BE2C (cell line): Measurements from ENCODE around the gene RTKN.

ENCODE experiments used
- DNase-seq: peaks from one replicate; pipeline ENCODE4 v3.0.0-alpha.2; 2020
- H3K27me3 ChIP-seq: fragments of 250-450 bp; sonication (Bioruptor Pico); 2 replicates; pipeline ENCODE4 v1.5.1; 2020; ENCODE audit warnings: mild to moderate bottlenecking
- H3K36me3 ChIP-seq: fragments of 250-450 bp; sonication (Bioruptor Pico); 2 replicates; pipeline ENCODE4 v1.5.1; 2020; ENCODE audit warnings: mild to moderate bottlenecking
- H3K4me1 ChIP-seq: fragments of 250-450 bp; sonication (Bioruptor Pico); 2 replicates; pipeline ENCODE4 v1.5.1; 2020
- H3K4me3 ChIP-seq: 2 replicates; pipeline ENCODE4 v1.5.1; 2011; ENCODE audit warnings: low read depth, low read length
- H3K9me3 ChIP-seq: fragments of 250-450 bp; sonication (Bioruptor Pico); 2 replicates; pipeline ENCODE4 v1.5.1; 2020
- CTCF ChIP-seq: IDR thresholded peaks from 2 replicates; pipeline ENCODE4 v1.5.1; 2012; ENCODE audit warnings: mild to moderate bottlenecking, low read depth, low read length

RTKN gene

DNA sequence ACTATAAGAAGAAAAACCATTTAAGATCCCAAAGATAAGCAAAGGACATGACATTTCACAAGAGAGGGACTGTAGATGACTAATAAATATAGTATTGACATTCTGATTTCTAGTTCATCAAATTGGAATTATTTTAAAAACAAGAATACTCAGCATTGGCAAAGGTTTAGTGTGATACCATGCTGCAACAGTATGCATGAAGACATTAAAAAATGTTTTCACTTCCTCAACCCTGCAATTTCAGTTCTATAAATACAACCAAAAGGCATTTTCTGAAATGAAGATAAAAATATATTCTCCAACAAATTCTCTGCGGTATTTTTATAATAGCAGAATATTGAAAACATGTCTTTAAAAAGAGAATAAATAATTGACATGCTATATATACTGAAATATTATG, 22.4 kb downstream of the RTKN start:
- TF ChIP-seq CTCF = no peak
- no peaks in the 10 kb centered on the region for H3K9me3 ChIP-seq
- no peak for DNase-seq
- H3K36me3 ChIP-seq = no peaks in the 10 kb centered on the region
- H3K4me1 ChIP-seq = no peaks in the 10 kb centered on the region
- H3K27me3 ChIP-seq = no peaks in the 10 kb centered on the region
- no peak overlapping the region for H3K4me3 ChIP-seq

DNA sequence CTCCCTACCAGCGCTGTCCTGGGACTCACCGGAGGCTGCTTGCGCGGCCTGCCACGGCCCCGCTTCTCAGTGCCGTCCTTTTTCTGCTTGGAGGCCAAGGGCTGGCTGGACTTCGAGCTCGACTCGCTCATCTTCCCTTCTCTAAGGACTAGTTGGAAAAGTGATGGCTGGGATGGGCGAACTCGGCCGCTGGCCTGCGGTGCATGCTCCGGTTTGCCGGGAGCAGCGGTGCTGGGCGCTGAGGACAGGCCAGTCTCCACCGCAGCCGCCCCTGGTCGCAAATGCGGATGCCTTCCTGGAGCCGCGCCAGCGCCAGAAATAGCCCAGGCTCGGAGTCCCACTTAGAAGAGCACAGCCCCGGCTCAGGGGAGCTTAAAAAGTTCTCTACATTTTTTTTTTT, 23.4 kb downstream of the RTKN start:
- Histone ChIP-seq H3K4me1 (no peaks in the 10 kb centered on the region), H3K9me3 (no peaks in the 10 kb centered on the region), H3K4me3 (no peak overlapping the region), H3K36me3 (no peaks in the 10 kb centered on the region), H3K27me3 (no peaks in the 10 kb centered on the region)
- TF ChIP-seq CTCF = no peak
- DNase-seq = peak; percentile 46

- no peak for DNase-seq
- Histone ChIP-seq H3K36me3 (no peaks in the 10 kb centered on the region), H3K4me3 (no peak overlapping the region), H3K4me1 (no peaks in the 10 kb centered on the region), H3K9me3 (no peaks in the 10 kb centered on the region), H3K27me3 (no peaks in the 10 kb centered on the region)
- TF ChIP-seq CTCF = no peak
These were observed 24.0 kb downstream of the RTKN start for GRCh38 chr2:74417763-74418162.

DNA sequence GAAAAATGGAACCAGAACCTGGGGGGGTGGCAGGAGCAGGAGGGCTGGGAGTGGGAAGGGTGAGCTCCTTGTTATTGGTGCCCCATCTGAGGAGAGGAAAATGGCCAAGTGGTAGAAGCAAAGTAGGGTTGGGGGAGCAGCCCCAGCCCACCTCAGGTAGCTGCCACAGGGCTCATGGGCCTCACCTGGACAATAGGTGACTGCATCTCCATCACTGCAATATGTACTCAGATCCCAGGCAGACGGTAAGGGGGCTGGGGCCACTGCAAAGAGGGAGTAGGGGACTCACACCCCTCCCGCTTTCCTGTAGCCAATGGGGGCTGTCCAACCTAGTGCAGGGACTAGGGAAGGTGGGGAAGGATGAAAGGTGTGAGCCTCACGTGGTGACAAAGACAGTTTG, 24.5 kb downstream of the RTKN start:
- no peaks in the 10 kb centered on the region for H3K4me1 ChIP-seq
- no peaks in the 10 kb centered on the region for H3K9me3 ChIP-seq
- no peaks in the 10 kb centered on the region for H3K36me3 ChIP-seq
- no peak for TF ChIP-seq CTCF
- no peak for DNase-seq
- no peak overlapping the region for H3K4me3 ChIP-seq
- H3K27me3 ChIP-seq = no peaks in the 10 kb centered on the region

- Histone ChIP-seq H3K36me3 (no peaks in the 10 kb centered on the region), H3K4me3 (no peak overlapping the region), H3K4me1 (no peaks in the 10 kb centered on the region), H3K9me3 (no peaks in the 10 kb centered on the region), H3K27me3 (no peaks in the 10 kb centered on the region)
- DNase-seq = no peak
- no peak for TF ChIP-seq CTCF
These were observed 25.0 kb downstream of the RTKN start for GRCh38 chr2:74416778-74417177.

DNA sequence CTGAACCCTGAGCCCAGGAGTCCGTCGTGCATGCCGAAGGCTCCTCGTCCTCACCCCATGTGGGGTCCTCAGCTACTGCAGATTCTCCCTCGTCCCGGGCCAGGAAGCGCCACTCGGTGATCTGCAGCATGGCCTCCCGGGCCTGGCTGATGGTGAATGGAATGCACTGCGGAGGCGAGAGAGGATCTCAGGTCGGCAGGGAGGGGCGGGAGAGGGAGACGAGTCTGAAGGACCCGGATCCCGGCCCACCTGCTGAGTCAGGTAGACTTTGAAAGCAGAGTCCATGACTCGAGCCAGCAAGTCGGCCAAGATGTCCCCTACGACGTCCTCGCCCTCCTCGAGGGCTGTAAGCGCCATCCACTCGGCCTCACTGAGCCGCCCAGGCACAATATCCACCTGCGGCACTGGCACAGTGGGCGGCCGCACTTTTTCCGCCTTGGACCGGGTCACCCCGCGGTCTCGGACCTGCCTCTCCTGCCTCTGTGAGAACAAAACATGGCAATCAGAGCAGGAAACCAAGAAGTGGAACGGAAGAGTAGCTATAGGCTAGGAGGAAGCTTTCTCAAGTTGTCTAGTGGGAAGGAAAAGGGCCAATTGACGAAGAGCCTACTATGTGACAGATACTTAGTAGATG, 25.9 kb downstream of the RTKN start:
- TF ChIP-seq CTCF = no peak
- Histone ChIP-seq H3K27me3 (no peaks in the 10 kb centered on the region), H3K9me3 (no peaks in the 10 kb centered on the region), H3K4me1 (no peaks in the 10 kb centered on the region), H3K36me3 (no peaks in the 10 kb centered on the region), H3K4me3 (no peak overlapping the region)
- no peak for DNase-seq
